Stimulated activated CD8-positive, alpha-beta memory T cell treated with anti-CD3 and anti-CD28 coated beads, Interleukin-4, amount 100 ng/mL, for 24 hours (primary cell): ENCODE results near the gene HINT3.
"Not testable (repeated sequence)": the region's sequence is repeated elsewhere in the genome, so short reads cannot be mapped to it uniquely, and the experiment has no call there.

Experiments used
- DNase-seq: peaks from one replicate; pipeline ENCODE4 v3.0.0-alpha.2; 2020; ENCODE audit warnings: low read depth

Gene HINT3

GRCh38 chr6:125962900-125963497 is 6.4 kb downstream of the HINT3 start:
- DNase-seq, result no peak

GRCh38 chr6:125963817-125964216 is 7.2 kb downstream of the HINT3 start:
- no peak for DNase-seq

- DNase-seq, result no peak
Measured at GRCh38 chr6:125966569-125966968, 10.0 kb downstream of the HINT3 start.

GRCh38 chr6:125968493-125968892 is 11.9 kb downstream of the HINT3 start:
- DNase-seq, result no peak

GRCh38 chr6:125970760-125971159 is 14.2 kb downstream of the HINT3 start:
- no peak for DNase-seq

GRCh38 chr6:125972478-125972877 is 15.9 kb downstream of the HINT3 start:
- DNase-seq, result not testable (repeated sequence)

- no peak for DNase-seq
Measured at GRCh38 chr6:125974214-125974866, 17.8 kb downstream of the HINT3 start.

- no peak for DNase-seq
Measured at GRCh38 chr6:125979101-125979500, 22.5 kb downstream of the HINT3 start.

- no peak for DNase-seq
Measured at GRCh38 chr6:125981571-125982185, 25.1 kb downstream of the HINT3 start.

GRCh38 chr6:125983246-125983945 is 26.8 kb downstream of the HINT3 start:
- DNase-seq, result no peak

- DNase-seq, result no peak
Measured at GRCh38 chr6:125984311-125984710, 27.7 kb downstream of the HINT3 start.

GRCh38 chr6:125985522-125985921 is 29.0 kb downstream of the HINT3 start:
- DNase-seq, result no peak

GRCh38 chr6:125985979-125986300 is 29.4 kb downstream of the HINT3 start:
- no peak for DNase-seq

GRCh38 chr6:125986301-125987025 is 29.9 kb downstream of the HINT3 start, which contains the start of gene TRMT11:
TSS of gene TRMT11 (plus strand) at chr6:125986540. CDS start at chr6:125986551, 11 bp downstream.
- peak; percentile 75 for DNase-seq

- DNase-seq, result no peak
Measured at GRCh38 chr6:125987026-125987617, 30.6 kb downstream of the HINT3 start.

- no peak for DNase-seq
Measured at GRCh38 chr6:125988280-125988679, 31.7 kb downstream of the HINT3 start.

- no peak for DNase-seq
Measured at GRCh38 chr6:125989631-125990030, 33.1 kb downstream of the HINT3 start.

GRCh38 chr6:125991653-125992052 is 35.1 kb downstream of the HINT3 start:
- DNase-seq, result no peak

- DNase-seq, result no peak
Measured at GRCh38 chr6:125994670-125995488, 38.3 kb downstream of the HINT3 start.

GRCh38 chr6:125995972-125996580 is 39.5 kb downstream of the HINT3 start:
- DNase-seq, result peak; percentile 52
